AG04450 (cell line): ENCODE data around the gene RBFOX2. TPM values are rescaled to one million over a fixed set of nuclear protein-coding genes. Genes with fewer than 3 reads are reported as not detected.

Experiments used
- CTCF ChIA-PET: fragments of 300-600, 350-600 bp; formaldehyde crosslinking; extraction: SDS; loops from one replicate; lab custom pipeline; 2022; ENCODE audit warnings: antibody characterized with exemption, inconsistent platforms; lab: Charles Lee
- POLR2A ChIA-PET: fragments of 350-600 bp; formaldehyde crosslinking; extraction: SDS; loops from one replicate; lab custom pipeline; 2021; ENCODE audit warnings: antibody characterized with exemption, inconsistent platforms; lab: Yijun Ruan, JAX
- DNase-seq: peaks from one replicate; pipeline ENCODE4 v3.0.0-alpha.2; 2011; ENCODE audit warnings: low read depth, low spot score
- H3K27ac ChIP-seq: one replicate; pipeline ENCODE4 v1.5.1; 2012; ENCODE audit warnings: low read depth, low read length, control low read depth
- H3K27me3 ChIP-seq: one replicate; pipeline ENCODE4 v1.6.0; 2012; ENCODE audit warnings: low read length; ENCODE audit not compliant: control insufficient read depth, insufficient read depth
- H3K4me3 ChIP-seq: 2 replicates; pipeline ENCODE4 v1.5.1; 2011; ENCODE audit warnings: mild to moderate bottlenecking, low read depth, low read length, control low read depth
- H3K9me3 ChIP-seq: 2 replicates; pipeline ENCODE4 v1.5.1; 2012; ENCODE audit warnings: low read length; ENCODE audit not compliant: control insufficient read depth, insufficient read depth
- polyA plus RNA-seq: library from polyadenylated mRNA; depleted of rRNA; stranded (reverse); fragments of >200 nt; gene quantifications from 2 replicates; pipeline ENCODE4 v1.2.3, GENCODE V29; 2011
- TF ChIP-seq, protein P1 (sequence below): IDR thresholded peaks from 2 replicates; pipeline ENCODE4 v1.5.1; 2011; ENCODE audit warnings: low read depth, low read length, control low read depth, inconsistent platforms

RBFOX2 gene
- polyA plus RNA-seq, 1 experiment: 288 TPM

DNA sequence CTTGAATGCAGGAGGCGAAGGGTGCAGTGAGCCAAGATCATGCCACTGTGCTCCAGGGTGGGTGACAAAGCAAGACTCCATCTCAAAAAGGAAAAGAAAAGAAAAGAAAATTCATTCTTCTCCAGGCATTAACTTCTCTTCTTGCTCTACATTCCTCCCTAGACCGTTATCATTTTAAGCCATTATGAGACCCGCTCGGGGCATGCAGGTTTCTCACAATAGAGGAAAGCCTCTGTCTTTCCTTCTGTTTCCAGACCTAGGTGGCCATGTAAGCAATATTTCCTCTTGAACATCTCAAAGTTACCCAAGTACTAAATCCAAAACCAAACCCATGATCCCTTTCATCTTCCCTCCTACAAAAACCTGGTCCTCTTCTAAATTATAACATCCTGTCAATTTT is 139.6 kb downstream of the RBFOX2 start:
- no peak overlapping the region for H3K27ac ChIP-seq
- no peaks in the 10 kb centered on the region for H3K27me3 ChIP-seq
- ChIA-PET POLR2A (no interaction called here), CTCF (no interaction called here)
- no peak overlapping the region for H3K4me3 ChIP-seq
- TF ChIP-seq, protein P1, sequence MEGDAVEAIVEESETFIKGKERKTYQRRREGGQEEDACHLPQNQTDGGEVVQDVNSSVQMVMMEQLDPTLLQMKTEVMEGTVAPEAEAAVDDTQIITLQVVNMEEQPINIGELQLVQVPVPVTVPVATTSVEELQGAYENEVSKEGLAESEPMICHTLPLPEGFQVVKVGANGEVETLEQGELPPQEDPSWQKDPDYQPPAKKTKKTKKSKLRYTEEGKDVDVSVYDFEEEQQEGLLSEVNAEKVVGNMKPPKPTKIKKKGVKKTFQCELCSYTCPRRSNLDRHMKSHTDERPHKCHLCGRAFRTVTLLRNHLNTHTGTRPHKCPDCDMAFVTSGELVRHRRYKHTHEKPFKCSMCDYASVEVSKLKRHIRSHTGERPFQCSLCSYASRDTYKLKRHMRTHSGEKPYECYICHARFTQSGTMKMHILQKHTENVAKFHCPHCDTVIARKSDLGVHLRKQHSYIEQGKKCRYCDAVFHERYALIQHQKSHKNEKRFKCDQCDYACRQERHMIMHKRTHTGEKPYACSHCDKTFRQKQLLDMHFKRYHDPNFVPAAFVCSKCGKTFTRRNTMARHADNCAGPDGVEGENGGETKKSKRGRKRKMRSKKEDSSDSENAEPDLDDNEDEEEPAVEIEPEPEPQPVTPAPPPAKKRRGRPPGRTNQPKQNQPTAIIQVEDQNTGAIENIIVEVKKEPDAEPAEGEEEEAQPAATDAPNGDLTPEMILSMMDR: no peak
- H3K9me3 ChIP-seq: no peaks in the 10 kb centered on the region
- no peak for DNase-seq

DNA sequence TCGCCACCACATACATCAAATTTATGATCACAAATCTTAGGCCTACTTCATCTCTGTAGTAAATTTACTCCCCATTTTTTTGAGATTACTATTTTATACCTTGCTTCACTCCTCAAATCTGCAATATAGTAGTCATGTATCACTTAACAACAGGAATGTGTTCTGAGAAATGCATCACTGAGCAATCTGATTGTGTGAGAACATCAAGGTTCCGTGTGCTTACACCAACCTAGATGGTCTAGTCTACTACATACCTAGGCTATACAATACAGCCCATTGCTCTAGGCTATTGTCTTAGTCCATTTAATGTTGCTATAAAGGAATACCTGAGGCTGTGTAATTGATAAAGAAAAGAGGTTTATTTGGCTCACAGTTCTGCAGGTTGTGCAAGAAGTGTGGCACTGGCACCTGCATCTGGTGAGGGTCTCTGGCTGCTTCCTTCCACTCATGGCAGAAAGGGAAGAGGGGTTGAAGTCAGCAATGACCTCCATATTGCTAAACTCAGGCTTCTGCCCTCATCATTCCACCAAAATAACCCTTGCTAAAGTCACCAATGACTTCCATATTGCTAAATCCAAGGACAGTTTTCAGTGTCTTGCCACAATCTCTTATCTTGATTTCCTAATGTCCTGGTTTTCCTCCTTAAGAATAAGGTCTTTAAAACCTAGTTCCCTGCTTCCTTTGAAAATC is 140.3 kb downstream of the RBFOX2 start:
- CTCF ChIA-PET: no interaction called here
- POLR2A ChIA-PET: no interaction called here
- Histone ChIP-seq H3K4me3 (no peak overlapping the region), H3K9me3 (no peaks in the 10 kb centered on the region), H3K27me3 (no peaks in the 10 kb centered on the region), H3K27ac (no peak overlapping the region)
- TF ChIP-seq, protein P1: no peak
- DNase-seq: no peak

DNA sequence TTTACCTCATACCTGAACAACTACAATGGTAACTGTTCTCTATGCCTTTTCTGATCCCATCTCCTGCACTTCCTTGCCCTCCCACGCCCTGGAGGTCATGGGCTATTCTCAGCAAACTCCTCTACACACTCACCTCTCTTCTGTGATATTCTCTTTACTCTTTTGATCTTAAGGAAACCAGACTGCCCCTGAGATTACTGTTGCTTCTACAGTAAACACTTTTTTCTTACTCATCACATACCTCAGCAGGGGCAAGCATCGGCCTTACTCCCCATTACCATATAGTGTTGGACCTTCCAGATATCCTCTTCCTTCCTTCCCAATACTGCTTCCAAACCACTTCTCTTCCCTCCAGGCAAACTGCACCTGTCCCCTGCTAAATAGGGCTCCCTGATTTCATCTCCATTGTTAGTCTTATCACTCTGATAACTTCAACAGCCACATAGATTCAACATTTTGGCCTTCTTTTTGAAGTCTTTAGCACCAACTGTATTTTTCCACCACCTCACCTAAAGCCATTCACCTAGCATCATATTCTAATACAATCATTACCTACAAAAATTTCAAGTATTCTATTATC is 141.2 kb downstream of the RBFOX2 start:
- ChIA-PET POLR2A (no interaction called here), CTCF (no interaction called here)
- no peaks in the 10 kb centered on the region for H3K27me3 ChIP-seq
- peak; percentile 21 for DNase-seq
- no peak overlapping the region for H3K27ac ChIP-seq
- H3K9me3 ChIP-seq: no peaks in the 10 kb centered on the region
- TF ChIP-seq, protein P1: no peak
- no peak overlapping the region for H3K4me3 ChIP-seq

DNA sequence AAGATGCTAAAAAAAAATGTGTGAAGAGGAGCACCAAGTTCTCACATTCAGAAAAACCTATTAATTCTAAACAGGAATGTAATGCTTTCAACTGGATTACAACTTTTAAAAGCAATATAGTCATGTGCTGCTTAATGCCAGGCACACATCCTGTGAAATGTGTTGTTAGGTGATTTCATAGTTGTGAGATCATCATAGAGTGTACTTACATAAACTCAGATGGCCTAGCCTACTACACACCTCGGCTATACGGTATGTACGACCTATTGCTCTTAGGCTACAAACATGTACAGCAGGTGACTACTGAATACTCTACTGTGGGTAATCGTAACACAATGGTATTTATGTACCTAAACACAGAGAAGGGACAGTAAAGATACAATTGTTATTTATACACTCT is 142.3 kb downstream of the RBFOX2 start:
- POLR2A ChIA-PET: no interaction called here
- H3K9me3 ChIP-seq: no peaks in the 10 kb centered on the region
- DNase-seq: no peak
- no peak overlapping the region for H3K27ac ChIP-seq
- TF ChIP-seq, protein P1: no peak
- CTCF ChIA-PET: no interaction called here
- no peaks in the 10 kb centered on the region for H3K27me3 ChIP-seq
- no peak overlapping the region for H3K4me3 ChIP-seq

DNA sequence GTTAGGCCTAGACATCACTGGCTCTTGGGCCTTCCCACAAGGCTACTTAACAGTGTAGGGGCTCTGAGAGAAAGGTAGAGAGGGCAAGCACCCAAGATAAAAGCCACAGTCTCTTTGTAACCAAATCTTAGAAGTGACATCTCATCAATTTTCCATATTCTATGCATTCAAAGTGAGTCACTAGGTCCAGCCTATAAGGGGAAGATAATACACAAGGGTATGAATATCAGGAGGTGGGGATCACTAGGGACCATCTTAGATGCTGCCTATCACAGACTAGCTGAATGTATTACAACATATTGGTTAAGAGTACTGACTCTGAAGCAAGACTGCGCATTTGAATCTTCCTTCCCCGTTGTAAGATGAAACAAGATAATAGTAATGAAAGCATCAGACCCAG is 144.1 kb downstream of the RBFOX2 start:
- ChIA-PET CTCF (no interaction called here), POLR2A (no interaction called here)

More for the DNA sequence above, 144.1 kb downstream of the RBFOX2 start:
- TF ChIP-seq, protein P1: no peak
- Histone ChIP-seq H3K27ac (no peak overlapping the region), H3K27me3 (no peaks in the 10 kb centered on the region), H3K9me3 (no peaks in the 10 kb centered on the region; the same call in 1 of the 2 replicates), H3K4me3 (no peak overlapping the region)
- DNase-seq: no peak
